Stimulated activated CD4-positive, alpha-beta T cell treated with anti-CD3 and anti-CD28 coated beads, Interleukin-12 subunit alpha, Interleukin-12 subunit beta, amount 100 ng/mL, for 24 hours (primary cell): ENCODE results near the gene ACD.

Experiments used
- DNase-seq, 2 experiments: peaks; one replicate each; pipeline ENCODE4 v3.0.0-alpha.2; 2020; ENCODE audit warnings: low read depth in 2 of 2

The ACD gene

GRCh38 chr16:67647681-67648080 is 12.4 kb downstream of the ACD start:
- no peak for DNase-seq

GRCh38 chr16:67647111-67647651 is 12.9 kb downstream of the ACD start:
- DNase-seq = no peak

DNA sequence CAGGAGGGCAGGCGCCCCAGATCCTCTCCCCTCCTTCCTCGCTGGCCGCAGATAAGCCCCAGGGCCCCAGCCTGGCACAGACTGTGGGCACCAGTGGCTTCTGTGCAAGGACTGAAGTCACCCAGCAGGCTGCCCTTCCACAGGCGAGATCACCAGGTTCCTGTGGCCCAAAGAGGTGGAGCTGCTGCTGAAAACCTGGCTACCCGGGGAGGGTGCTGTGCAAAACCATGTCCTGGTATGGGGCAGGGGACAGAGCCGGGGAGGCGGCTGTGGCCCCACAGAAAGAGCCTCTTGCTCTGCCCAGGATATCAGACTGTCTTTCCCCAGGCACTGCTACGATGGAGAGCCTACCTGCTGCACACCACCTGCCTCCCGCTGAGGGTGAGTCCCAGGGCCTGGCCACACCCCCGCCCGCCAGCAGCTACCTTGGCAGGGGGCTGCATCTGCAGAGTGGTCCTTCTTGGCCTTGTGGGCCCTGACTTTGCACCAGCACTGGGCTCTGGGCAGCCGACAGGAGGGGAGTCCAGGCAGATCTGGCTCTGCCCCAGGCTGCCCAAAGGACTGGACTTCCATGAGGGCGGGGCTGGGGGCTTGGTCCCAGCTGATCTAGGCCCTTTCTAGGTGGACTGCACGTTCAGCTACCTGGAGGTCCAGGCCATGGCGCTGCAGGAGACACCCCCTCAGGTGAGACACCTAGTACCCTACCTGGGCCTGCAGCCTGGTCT is 14.5 kb downstream of the ACD start:
- DNase-seq = no peak

DNA sequence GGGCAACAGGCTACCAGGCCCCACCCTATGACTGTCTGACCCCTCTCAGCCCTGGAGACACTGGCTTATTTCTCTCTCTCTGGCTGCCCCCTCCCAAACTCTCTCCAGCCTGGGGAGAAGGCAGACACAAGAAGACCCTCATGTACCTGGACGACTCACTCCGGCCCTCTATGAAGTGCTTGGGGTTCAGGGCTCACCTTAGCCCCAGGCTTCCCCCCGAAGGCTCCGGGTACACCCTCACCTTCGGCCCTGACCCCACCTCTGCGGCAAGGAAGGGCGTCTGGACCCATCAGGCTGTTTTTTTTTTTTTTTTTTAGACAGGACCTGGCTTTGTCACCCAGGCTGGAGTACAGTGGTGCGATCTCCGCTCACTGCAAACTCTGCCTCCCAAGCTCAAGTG is 16.0 kb downstream of the ACD start:
- no peak for DNase-seq

DNA sequence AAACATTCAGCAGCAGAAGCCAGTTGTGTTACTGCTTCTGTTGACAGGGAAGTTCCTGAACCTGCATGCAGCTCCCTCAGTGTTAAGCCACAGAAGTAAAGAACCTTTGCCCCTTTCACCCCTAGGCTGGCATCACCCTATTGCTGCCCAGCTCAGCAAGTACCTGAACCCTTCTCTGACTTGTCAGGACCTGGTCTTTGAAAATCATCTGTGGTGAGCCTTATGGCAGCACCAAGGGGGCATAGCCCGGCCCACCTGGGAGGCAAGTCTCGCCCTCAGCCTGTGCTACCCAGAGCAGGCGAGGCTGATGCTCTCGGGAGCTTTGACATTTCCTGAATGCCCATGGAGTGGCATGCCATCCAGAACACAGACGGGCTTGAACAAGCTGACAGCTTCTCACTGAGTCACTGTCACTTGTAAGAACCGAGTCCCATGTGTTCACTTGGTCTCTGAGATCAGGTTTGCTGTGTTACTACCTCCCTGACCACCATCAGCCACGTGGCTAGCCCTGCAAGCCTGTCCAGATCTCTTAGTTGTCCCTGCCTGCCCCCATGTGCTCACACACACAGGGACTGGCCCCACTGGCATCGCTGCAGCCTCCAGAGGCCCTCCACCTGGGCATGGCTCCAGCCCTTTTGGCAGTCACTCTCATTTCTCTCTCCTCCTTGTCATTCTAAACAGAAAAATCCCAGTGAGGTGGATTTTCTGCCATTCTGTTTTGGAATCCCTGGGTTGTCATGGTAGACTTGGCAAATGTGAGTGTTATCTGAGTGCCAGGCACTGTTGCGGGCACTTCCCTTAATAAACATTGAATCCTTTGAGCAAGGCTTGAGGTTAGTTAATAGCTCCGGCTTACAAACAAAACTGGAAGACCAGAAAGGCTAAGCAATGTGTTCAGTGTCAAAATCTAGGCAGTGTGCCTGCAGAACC is 18.0 kb downstream of the ACD start:
- DNase-seq = no peak

- DNase-seq = no peak
Measured at GRCh38 chr16:67637625-67638024, 22.4 kb downstream of the ACD start.

DNA sequence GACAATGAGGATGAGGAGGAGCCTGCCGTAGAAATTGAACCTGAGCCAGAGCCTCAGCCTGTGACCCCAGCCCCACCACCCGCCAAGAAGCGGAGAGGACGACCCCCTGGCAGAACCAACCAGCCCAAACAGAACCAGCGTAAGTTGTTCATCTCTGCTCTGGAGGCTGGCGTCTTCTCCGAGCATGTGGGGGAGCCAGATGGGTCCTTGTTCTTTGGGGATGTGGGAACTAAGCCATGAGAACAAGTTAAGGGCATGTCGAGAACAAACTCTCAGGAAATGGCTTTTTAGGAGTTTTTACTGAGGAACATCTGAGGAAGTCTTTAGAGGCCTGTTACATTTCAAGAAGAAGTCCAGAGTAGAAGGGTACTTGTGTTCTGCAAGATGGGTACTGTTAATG is 23.3 kb downstream of the ACD start:
- no peak for DNase-seq

DNA sequence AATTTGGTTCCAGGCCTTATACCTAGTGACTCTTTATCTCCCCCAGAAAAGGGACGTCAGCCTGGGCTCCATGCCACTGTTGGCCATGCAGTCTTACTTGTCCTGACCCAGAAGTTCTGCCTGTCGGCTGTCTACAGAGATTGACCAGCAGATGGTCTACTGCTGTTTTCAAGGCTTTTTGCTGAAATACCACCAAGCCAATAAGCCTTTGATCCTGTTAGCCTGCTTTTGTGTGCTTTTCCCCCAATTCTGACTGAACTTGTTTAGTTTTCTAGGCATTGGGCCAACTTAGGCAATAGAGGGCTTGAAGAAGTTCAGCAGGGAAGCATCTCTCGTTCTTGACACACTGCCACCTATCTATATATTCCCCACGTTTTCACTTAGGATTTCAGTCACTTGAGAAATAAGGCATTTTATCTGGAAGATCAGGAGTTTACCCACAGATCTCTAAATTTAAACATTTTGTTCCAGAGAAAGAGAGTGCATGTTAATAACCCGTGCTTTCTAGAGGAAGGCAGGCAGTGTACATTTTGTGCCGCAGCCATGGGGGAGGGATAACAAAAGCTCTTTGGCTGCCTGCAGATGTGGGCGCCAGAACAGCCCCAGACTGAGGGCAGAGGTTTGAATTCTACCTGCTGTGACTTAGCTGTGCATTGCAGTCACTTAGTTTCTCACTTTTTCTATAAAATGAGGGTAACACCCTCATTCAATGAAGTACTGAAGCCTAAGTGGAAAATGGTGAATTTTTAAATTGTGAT is 27.5 kb downstream of the ACD start:
- DNase-seq = no peak

DNA sequence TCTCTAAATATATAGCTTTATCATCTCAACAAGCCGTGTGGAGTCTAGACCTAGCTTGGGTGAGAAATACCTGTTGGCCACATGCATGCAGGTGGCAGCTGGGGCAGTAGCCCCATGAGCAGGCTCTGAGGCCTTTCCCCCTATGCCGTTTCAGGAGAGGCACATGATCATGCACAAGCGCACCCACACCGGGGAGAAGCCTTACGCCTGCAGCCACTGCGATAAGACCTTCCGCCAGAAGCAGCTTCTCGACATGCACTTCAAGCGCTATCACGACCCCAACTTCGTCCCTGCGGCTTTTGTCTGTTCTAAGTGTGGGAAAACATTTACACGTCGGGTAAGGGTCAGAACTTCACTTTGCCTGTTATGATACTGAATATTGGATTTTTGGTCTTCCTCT is 31.8 kb downstream of the ACD start:
- no peak for DNase-seq

DNA sequence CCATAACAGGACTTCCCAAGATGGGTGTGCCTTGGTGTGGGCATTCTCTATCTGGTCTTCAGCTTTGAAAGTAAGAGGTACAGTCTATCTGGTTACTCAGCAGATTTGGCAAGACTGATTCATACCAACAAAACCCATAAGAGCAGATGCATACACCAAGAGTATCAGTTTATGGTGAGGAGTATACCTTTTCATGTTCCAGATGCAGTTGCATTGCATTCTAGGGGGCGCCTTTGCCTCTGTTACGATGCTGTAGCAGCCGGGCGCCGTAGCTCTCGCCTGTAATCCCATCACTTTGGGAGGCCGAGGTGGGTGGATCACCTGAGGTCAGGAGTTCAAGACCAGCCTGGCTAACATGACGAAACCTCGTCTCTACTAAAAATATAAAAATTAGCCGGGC is 46.3 kb downstream of the ACD start:
- DNase-seq = peak in 1 of 2 experiments; percentile 3

DNA sequence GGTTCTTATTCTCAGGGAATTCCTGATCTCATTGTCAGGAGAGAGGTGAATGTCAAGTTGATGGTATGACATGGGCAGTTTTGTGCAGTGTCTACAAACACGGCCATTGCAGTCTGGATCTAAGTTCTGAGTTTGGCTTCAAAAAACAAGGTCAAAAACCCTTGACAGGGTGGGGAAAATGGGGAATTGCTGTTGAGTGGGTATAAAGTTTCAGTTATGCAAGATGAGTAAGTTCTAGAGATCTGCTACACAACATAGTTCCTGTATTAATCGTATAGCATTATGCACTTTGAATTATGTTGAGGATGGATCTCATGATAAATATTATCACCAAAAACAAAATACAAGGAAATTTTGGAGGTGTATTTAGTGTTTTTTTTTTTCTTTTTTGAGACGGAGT is 51.7 kb downstream of the ACD start:
- DNase-seq = no peak
